Pons (tissue), 1 donor: ENCODE data around the gene RTF2.
"Not testable (repeated sequence)": the region's sequence is repeated elsewhere in the genome, so short reads cannot be mapped to it uniquely, and the experiment has no call there.

Source experiments
- DNase-seq: peaks from one replicate; pipeline ENCODE4 v3.0.0-alpha.2; 2016; ENCODE audit warnings: low spot score

RTF2 gene

DNA sequence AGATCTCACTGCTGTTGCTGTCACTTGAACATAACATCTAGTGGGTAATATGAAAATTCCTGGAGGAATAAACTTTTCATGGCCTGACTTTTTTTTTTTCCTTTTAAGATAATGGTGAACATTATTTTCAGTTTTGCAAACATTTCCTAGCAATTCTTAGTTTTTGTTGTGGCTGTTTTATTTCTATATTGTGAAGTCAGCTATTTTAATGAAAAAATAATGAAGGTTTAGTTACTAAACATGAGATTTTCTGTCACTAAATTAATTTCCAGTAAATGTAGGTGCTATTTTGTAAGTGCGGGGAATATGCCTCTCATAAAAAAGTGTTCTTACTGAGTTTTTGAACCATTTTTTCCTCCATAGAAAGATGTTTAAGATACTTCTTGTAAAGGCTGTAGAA, 32.7 kb downstream of the RTF2 start:
- DNase-seq: no peak

DNA sequence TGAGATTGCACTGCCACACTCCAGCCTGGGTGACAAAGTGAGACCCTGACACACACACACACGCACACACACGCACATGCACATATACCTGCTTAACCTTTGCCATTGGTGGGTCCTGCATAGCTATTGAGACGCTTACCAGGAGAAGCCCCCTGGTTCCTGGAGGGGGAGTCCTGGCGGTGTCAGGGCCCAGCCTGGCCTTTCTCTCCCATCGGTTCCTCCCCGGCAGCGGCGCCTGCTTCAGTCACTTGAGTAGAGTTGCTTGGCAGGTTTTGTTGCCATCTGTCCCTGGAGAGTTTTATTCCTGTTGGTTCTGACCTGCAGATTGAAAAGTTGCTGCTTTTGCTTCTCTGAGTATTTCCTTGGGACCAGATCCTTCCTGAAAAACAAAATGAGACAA, 35.5 kb downstream of the RTF2 start:
- DNase-seq: no peak

DNA sequence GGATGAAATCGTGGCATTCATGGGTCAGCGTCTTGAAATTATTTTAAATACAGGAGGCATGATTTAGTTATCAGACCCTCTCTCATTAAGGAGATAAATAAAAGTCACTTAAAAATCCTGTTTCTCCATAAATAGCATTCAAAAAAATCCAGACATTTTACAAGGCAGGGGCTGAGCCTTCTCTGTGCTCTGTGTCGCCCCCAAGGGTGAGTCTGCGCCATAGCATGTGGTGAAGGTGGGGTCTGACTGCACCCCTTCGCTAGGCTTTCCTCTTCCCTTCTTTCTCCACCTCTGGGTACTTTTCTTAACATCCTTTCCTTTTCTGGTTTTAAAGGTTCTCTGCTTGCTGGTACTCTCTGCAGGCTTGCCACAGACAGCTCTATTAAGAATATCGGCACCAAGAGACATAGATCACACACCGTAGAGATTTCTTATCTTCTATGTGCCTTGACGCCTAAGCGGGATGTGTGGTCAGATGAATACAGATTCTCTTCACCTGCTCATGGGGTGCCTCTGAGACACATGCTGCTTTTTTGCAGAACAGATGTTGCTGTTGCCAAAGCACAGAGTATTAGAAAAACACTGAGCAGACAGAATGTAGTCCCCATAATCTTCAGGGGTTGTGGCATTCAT, 36.1 kb downstream of the RTF2 start:
- no peak for DNase-seq

DNA sequence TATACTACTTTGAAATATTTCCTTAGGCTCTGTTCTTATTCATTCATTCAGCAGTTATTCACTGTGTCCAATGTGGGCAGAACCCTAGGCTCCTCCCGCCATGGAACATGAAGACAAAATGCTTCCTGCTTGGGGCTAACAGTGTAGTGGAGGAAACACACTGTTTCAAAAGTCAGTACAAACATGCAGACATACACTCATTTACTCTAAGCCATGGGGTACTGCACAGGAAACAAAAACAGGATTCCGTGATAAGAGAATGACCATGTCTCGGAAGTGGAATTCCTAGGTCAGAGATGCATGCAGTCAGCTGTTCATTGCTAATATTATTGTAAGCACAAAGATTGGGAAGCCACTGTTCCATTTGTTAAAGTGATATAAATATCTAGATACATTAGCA, 37.7 kb downstream of the RTF2 start:
- DNase-seq: no peak

DNA sequence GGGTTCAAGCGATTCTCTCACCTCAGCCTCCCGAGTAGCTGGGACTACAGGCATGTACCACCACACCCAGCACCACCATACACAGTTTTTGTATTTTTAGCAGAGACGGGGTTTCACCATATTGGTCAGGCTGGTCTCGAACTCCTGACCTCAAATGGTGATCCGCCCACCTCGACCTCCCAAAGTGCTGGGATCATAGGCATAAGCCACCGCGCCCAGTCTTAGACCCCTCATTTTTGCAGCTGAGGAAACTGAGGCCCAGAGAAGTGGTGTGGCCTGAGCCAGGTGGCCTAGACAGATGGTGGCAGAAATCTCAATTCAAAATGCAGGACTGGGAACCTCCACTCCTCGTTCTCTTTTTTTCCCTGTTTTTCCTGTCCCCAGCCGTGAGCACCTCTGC, 43.5 kb downstream of the RTF2 start:
- no peak for DNase-seq

DNA sequence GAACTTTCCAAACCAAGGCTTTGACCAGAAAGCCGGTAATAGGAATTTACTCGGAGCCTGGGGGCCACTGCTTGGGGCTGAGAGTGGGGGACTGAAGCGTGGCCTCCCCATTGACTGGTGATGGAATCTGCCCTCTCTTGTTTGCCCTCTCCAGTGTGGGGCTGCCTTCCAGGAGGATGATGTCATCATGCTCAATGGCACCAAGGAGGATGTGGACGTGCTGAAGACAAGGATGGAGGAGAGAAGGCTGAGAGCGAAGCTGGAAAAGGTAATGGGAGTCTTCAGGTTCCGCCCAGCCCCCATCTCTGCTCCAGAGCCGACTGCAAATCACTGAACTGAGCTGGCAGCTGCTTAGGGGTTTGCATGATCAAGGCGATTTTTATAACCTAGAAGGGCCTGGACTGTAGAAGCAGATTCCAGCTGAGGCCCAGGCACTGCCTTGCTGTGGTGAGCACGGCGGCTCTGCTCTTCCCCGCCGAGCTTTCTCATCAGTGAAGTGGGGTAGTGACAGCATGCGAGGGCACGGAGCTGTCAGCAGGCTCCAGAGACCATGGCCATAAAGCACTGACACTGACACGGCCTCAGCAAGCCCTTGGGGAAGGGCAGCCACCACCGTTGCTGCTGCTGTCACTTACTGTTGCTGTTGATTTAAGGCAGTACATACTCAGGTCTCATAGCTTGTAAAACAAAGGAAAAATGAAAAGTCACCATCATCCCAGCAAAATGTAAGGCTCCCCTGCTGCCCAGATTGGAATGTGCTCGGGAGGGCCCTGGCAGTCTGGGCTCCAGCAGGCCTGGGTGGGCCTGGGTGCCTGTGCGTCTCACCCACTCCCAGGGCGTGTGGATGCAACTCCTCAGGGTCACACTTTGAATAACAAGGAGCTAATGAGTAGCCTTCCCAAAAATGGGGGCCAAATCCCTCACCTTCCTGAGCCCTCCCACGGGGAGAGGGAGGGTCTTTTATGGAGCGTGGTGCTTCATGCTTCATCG, 45.0 kb downstream of the RTF2 start:
- DNase-seq: no peak

DNA sequence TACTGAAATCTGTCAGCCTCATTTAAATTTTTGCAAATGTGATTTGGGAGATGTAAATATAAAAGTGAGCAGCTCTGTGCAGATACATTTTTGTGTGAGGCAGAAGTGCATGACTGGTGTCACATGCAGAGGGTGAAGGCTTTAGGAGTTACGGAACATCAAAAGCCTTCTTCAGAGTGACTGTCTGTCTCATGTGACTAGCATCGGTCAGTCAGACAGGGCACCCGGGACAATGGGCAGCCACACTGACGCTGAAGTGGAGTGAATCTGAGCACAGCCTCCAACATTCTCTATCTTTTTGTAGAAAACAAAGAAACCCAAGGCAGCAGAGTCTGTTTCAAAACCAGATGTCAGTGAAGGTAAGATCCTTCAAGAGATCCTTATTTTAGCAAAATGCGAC, 48.2 kb downstream of the RTF2 start:
- DNase-seq: peak; percentile 89

DNA sequence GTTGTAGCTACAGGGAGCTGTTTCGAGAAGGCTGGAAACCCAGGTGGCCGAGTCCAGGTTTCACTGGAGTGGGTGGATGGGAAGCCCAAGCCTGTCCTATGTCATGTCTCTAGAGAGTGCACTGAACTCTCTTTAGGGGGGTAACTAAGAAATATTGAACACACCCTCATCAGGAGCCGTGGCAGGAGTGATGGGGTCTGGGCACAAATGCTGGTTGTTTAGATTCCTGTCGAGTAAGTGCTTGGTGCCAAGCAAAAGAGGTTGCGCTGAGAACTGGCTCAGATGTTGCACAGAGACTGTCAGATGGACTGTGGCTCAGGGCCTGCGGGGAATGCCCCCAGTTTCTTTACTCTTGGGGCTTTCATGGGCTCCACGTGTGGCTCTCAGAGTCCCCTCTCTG, 48.8 kb downstream of the RTF2 start:
- DNase-seq: no peak

DNA sequence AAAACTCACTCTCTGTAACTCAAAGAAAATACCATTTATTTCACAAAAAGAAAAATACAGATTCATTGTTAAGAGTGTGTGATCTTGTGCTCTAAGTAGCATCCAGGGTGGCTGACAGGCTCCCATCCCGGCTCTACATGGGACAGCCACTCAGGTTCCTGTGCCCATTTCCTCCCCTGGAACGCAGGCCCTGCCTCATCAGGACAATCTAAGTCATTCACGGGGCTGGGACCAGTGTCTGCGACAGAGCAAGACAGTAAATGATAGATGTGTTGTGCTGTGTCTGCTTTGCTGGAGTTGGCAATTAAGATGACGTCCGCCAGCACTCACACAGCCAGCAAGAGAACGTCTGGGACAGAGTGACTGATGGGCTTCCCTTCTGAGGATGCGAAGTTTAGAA, 49.2 kb downstream of the RTF2 start:
- peak; percentile 47 for DNase-seq

DNA sequence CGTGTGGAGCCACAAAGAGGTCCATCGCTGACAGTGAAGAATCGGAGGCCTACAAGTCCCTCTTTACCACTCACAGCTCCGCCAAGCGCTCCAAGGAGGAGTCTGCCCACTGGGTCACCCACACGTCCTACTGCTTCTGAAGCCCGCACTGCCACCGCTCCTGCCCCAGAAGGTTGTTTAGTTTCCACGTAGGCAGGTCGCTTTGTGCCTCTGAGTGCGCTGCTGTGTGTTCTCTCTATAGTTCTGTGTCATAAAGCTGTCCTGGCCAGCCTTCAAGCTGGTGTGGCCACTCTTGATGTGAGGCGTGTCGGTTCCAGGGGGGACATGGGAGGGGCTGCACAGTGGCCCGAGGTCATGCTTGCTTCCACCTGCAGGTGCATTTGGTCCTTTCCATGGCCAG, 49.7 kb downstream of the RTF2 start:
- DNase-seq: no peak

DNA sequence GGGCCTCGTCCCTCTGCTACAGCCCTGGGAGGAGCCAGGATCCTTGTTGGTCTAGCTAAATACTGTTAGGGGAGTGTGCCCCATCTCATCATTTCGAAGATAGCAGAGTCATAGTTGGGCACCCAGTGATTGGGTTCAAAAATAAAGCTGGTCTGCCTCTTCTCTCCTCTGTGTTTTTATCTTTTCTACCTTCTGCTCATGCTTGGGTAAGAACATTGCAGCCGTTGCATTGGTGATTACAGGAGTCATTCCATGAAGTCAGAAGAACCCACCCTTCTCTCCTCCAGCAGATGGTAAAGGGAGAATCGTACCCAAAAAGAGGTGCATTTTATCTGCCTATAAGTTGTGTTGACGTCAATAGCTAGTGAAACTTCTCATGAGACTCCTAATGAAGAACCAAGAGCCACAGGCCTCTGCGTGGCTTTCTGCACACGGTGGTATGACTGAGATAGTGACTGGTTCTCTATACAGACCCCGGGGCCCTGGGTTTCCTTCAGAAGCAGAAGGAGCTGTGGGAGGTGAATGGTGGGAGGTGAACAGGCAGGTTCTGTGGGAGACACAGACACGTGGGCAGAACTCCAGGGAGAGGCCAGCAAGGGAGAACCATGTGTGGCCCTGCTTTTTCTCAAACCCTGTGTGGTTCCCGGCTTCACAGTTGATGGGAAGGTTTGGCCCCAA, 50.4 kb downstream of the RTF2 start:
- DNase-seq: no peak

DNA sequence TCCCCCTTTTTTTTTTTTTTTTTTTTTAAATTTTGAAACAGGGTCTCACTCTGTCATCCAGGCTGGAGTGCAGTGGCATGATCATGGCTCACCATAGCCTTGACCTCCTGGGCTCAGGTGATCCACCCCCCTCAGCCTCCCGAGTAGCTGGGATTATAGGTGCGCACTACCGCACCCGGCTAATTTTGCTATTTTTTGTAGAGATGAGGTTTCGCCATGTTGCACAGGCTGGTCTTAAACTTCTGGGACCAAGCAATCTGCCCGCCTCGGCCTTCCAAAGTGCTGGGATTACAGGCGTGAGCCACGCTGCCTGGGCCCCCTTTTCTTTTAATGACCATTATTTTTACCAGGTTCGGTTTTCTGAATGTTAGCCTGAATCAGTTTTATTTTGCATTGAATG, 51.1 kb downstream of the RTF2 start:
- DNase-seq: no peak

DNA sequence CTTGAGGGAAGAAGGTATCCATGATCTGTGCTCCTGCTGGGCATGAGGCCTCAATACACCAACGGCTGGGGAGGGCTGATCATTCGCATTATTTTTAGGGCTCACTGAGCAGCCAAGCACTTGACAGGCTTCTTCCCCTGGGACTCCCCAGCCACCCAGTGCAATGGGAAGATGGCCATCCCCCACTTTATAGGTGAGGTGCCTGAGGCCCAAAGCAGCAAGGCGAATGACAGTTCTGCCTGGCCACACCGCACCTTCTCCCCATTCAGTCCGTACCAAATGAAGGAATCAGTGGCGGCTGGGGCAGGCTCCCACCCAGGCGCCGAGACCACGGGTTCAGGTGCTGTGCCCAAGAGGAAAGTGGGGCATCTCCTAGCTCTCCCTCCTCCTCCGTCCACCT, 51.8 kb downstream of the RTF2 start:
- DNase-seq: no peak

DNA sequence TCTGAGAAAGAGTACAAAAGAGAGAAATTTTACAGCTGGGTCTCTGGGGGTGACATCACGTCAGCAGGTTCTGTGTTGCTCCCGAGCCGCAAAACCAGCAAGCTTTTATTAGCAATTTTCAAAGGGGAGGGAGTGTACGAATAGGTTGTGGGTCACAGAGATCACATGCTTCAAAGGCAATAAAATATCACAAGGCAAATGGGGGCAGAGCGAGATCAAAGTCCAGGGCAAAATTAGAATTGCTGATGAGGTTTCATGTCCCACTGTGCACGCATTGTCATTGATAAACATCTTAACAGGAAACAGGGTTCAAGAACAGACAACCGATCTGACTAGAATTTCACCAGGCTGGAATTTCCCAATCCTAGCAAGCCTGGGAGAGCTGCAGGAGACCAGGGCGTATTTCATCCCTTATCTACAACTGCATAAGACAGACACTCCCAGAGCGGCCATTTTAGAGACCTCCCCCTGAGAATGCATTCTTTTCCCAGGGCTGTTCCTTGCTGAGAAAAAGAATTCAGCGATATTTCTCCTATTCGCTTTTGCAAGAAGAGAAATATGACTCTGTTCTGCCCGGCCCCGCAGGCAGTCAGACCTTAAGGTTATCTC, 52.4 kb downstream of the RTF2 start:
- DNase-seq: not testable (repeated sequence)

DNA sequence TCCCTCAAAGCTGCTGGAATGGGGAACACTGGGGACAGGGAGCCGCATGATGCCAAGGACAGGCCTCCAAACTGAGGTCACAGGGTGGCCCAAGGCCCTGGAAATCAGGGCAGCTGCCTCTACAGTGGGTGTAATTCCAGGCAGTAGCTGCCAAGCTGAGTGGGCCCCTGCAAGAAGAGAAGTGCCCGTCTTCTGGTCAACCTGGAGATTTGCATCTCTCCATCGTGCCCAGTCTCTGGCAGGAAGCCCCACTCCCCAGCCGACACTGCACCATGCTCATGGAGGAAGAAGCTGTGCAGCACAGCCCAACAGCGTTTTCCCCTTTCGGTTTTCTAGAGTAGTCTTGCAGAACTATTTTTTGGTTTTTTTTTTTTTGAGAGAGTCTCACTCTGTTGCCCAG, 53.9 kb downstream of the RTF2 start:
- DNase-seq: no peak

DNA sequence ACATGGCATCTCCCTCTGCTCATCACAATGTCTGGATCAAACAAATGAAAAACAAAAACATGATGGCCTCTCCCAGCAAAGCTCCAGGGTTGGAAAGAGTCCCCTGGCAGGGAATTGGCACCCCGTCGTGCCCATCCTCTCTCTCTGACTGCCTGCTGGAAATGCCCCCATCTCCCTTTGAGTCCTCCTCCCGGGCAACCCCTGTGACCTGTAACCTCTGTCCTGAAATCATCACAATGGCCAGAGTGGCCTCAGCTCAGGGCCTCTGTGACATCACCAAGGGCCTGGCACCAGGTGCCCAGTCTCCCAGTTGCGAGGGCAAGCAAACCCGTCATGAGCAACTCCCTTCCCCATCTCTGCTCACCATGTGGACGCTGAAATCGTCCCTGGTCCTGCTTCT, 56.0 kb downstream of the RTF2 start, which contains the start of gene FAM209A:
FAM209A (plus strand) TSS at position 301 of the 400 bp plus-strand sequence; CDS start at position 366, 65 bp downstream.
- DNase-seq: not testable (repeated sequence)

DNA sequence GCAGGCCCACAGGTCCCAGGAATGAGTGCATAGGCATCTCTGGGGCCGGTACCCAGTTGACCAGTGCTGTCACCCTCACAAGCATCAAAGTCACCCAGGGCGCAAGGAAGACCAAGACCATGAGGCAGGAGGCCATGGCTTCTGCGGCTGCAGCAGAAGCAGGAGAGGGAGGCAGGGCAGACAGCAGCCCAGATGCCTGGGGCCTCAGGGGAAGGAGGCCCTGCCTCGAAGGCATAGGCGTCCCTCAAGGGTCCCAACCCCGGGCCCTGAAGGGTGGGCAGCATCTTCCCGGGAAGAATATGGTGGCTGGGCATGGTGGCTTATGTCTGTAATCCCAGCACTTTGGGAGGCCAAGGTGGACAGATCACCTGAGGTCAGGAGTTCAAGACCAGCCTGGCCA, 59.1 kb downstream of the RTF2 start:
- no peak for DNase-seq

DNA sequence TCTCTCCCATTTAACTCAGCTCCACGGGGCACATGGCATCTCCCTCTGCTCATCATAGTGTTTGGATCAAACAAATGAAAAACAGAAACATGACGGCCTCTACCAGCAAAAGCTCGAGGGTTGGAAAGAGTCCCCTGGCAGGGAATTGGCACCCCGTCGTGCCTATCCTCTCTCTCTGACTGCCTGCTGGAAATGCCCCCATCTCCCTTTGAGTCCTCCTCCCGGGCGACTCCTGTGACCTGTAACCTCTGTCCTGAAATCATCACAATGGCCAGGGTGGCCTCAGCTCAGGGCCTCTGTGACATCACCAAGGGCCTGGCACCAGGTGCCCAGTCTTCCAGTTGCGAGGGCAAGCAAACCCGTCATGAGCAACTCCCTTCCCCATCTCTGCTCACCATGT, 64.5 kb downstream of the RTF2 start, which contains the start of gene FAM209B:
FAM209B (plus strand) TSS at position 301 of the 400 bp plus-strand sequence; CDS start at position 397, 96 bp downstream.
- not testable (repeated sequence) for DNase-seq

DNA sequence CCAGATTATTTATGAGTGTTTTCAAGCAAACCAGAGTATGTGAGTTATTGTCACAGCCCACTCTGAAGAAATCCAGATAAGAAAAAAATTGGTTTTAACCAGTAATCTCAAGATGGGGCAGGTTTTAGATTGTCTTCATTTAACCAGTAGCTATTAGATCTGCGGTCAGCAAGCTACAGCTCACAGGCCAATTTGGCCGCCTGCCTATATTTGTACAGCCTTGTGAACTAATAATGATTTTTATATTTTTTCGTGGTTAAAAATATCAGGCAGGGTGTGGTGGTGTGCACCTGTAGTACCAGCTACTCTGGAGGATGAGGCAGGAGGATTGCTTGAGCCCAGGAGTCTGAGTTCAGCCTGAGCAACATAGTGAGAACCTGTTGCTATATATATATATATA, 69.6 kb downstream of the RTF2 start:
- no peak for DNase-seq

DNA sequence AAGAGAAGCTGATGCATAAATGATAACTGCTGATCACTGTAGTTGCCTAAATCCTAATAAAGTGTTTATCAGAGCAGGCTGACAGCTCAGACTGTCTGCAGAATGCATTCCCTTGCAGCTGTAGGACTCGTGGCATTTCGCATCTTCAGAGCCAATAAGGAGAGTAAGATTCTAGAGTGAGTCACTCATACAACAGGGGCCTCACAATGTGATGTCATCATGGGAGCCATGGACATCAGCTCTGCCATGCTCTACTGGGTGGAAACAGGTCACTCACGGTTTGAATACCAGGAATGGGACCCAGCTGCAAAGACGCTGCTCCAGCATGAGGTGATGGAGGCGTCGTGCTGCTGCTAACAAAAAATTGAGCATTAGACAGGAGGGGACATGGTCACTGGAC, 72.0 kb downstream of the RTF2 start:
- no peak for DNase-seq

DNA sequence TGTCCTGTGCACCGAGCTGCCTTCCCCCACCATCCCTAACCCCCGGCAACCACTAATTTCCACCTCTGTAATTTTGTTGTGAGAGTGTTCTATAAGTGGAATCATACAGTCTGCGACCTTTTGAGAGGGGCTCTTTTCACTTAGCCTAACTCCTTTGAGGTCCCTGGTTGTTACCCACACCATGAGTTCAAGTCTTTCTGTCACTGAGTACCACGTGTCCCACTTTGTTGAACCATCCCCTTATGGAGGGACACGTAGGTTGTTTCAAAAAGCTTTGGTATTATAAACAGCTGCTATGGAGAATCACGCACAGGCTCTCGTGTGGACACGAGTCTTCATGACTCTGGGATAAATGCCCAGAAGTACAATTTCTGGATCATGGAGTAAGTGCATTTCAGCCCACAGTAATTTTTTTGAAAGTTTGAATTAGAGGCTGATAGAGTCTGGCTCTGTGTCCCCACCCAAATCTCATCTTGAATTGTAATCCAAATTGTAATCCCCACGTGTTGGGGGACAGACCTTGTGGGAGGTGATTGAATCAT, 74.1 kb downstream of the RTF2 start:
- no peak for DNase-seq

DNA sequence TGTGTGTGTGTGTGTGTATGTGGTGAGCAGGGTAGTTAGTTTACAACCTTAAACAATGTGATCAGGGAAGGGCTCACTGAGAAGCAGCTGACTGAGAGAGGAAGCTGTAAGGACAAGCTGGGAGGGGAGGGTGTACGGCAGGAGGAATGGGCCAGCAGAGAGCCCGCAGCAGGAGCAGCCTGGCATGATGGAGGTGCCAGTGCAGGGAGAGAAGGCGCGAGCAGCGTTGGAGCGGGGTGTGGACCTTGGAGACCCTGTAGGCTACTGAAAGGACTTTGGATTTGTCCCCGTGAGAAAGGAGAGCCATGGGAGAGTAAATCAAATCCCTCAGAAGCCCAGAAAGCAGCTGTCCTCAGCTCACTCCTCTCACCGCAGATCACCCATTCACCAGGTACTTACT, 83.1 kb downstream of the RTF2 start:
- DNase-seq: no peak
